Umbilical cord (tissue), 2 donors: ENCODE measurements around the gene SLC16A1. TPM values are rescaled to one million over a fixed set of nuclear protein-coding genes. Genes with fewer than 3 reads are reported as not detected.
"Not testable (repeated sequence)": the region's sequence is repeated elsewhere in the genome, so short reads cannot be mapped to it uniquely, and the experiment has no call there.

ENCODE experiments used
- DNase-seq: peaks from one replicate; pipeline ENCODE4 v3.0.0-alpha.2; 2015; ENCODE audit warnings: low spot score
- total RNA-seq: library from RNA; depleted of rRNA; stranded (reverse); fragments of >200 nt; gene quantifications from one replicate; pipeline ENCODE4 v1.2.3, GENCODE V29; 2014; ENCODE audit warnings: low replicate concordance; ENCODE audit not compliant: insufficient read depth

The SLC16A1 gene
- total RNA-seq, result 123 TPM

DNA sequence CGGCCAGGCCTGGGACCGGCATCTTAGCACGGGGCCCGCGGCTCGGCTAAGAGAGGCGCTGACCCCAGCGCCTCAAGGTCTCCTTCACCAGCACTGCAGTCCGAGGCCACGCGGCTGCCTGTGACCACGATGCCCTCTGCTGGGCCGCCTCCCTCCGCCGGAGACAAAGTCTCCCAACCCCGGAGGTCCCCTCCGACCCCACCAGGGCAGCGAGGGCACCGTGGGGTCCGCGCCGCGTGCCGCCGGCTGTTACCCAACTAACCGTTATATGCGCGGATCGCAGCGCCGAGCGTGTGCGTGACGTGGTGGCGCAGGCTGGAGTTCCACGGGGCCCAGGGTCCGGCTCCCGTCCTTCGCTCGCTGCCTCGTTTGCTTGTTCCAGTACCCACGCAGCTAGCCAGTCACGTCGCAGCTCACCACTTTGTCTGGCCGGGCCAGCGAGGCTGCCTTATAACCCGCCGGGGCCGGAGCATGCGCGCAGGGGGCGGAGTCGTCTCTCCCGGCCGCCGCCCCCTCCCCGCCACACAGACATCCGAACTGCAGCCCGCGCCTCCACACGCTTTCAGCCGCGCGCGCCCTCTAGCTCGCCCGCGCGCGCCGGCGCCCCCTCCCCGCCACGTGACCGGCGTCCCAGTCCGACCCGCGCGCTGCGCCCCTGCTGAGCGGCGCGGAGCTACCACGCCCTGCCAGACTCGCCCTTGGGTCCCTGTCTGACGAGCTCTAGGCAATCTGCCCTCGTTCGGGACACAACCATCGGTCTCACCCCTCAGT lies at the start of gene SLC16A1:
Gene SLC16A1 (minus strand): TSS at position 424 of the 771 bp plus-strand sequence. CDS start 26,888 bp downstream, outside the sequence.
- DNase-seq, result peak; percentile 96

DNA sequence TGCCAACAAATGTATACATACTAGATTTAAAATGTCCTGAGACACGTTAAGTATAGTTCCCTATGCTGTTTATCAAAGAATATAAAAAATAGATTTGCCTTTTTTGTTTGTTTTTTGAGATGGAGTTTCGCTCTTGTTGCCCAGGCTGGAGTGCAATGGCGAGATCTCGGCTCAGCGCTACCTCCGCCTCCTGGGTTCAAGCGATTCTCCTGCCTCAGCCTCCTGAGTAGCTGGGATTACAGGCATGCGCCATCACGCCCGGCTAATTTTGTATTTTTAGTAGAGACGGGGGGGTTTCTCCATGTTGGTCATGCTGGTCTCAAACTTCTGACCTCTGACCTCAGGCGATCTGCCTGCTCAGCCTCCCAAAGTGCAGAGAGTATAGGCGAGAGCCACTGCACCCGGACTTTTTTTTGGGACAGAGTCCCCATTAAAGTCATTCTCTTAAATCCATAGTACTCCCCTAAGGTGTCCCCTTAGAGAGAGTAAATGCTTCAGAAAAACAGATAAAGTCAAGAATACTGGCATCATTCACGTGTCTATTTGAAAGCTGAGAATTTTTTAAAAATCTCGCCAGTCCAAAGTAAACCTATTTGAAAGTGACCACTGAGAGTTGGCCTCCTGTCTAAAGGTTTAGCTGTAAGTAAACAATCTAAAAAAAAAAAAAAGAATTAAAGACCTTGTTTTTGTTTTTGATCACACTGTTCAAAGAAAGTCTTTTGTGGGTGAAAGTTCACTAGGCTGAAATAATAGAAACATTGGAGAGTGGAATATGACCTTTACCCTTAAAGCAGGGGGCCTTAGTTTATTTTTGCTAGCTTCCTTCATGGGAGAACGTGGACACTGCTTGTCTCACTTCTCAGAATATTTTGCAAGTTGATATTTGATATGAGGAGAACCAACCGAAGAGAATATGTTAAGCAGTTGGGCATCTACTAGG lies 48.0 kb upstream of the SLC16A1 start:
- no peak for DNase-seq

- DNase-seq, result no peak
Measured at GRCh38 chr1:113002297-113002696, 46.3 kb upstream of the SLC16A1 start.

- DNase-seq, result peak; percentile 88
Measured at GRCh38 chr1:112998592-112999235, 42.7 kb upstream of the SLC16A1 start.

DNA sequence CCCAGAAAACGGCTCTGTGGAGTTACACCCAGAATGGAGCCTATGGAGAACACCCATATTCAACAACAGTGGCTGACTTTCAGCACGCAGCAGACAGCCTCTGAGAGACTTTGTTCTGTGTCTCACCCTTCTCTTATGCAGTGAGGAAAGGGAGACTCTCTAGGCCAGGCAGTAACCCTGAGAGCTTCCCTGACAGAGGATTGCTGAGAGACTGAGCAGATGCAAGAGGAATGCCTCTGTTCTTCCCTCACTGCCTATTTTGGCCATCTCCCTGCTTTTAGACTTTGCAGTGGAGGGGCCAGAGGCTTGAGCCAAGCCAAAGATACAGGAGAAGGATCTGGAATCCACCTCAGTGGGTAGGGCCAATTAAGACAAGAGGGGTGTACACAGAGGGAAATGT lies 41.8 kb upstream of the SLC16A1 start:
- peak; percentile 95 for DNase-seq

DNA sequence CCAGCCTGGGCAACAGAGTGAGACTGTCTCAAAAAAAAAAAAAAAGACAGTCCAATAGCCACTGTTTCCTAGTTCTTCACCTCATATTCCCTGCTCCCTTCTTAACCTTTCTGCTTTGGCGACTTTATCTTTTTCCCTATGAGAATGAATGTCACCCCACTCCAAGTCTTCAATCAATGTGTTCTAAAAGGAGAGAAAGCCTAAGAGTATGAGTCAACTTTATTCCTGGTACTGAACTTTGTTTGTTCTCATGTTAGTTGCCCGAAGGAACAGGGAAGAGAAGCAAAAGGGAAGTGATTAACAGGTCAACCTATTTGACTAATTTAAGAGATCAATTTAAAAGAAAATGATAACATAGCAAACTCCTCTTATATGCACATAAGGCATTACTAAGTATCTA lies 39.9 kb upstream of the SLC16A1 start:
- no peak for DNase-seq

- DNase-seq, result not testable (repeated sequence)
Measured at GRCh38 chr1:112995021-112995420, 39.0 kb upstream of the SLC16A1 start.

DNA sequence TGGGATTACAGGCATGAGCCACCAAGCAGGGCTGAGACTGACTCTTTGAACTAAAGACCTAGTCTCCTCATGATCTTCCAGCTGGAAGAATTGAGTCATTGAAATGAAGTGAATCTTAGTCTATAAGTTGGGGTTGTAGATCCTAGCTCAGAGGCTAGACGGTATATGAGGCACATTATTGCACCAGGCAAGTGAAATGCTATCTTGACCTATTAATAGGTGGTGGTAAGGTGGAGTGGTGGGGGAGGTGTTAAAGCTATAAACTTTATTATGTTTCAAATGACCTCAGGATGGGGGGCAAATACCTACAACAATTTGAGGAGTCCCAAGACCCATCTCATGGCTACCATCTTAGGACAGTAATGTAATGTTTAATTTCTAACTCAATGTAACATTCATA lies 36.8 kb upstream of the SLC16A1 start:
- no peak for DNase-seq

DNA sequence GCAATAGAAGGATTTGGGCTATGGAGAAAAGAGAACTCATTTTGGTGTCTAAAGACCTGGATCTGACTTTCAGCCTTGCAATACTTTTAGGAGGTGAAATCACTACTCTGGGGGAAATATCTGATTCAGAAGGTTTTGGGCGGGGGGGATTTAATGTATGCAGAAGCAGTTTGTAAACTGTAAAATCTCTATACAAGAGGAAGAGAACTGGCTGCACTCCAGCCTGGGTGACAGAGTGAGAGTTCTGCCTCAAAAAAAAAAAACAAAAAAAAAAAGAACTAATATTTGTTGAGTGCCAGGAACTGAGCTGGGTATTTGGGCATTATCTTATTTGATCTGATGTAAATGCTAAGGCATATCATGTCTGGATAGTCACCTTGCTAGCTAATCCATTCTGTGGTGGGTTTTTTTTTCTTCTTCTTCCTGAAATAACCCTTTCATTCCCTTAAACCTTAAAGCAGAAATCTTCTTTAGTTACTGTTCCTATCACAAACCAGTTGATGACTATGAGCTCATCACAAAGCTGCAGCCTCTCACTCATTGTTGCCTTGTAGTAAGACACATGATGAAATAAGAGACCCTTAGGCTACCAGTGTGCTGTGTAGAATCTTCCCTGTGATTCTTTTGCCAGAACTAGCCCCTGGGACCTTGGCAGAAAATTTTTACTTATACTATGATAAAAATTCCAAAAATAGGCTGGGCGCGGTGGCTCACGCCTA lies 35.6 kb upstream of the SLC16A1 start:
- no peak for DNase-seq

DNA sequence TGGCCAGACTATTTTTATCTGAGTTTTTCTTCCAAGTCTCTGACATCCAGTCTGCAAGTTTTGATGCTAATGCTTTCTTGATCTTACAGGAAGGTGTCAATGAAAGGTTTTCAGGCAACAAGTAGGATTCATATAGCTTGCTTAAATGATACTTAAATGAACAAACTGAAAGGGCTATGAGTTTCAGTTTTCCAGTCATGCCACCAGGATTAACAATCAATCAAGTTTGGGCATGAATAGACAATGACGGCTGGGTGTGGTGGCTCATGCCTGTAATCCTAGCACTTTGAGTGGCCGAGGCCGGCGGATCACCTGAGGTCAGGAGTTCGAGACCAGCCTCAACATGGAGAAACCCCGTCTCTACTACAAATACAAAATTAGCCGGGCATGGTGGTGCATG lies 34.3 kb upstream of the SLC16A1 start:
- DNase-seq, result no peak

DNA sequence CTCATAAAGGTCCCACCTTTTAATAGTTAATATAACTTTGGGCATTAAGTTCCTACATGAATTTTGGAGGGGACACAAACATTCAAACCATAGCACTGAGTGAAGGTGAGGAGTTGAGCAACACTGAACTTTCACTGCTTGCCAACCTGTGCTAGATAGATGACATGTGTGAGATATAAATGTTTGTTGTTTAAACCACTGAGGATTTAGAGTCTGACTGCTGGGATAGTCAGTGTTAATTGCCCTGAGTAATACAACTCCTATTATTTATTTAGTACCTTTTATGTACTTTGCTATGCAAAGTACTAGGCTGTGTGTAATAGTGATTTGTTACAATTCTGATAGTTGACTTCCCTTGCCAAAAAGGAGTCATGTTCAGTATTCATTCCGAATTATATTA lies 32.4 kb upstream of the SLC16A1 start:
- DNase-seq, result no peak

DNA sequence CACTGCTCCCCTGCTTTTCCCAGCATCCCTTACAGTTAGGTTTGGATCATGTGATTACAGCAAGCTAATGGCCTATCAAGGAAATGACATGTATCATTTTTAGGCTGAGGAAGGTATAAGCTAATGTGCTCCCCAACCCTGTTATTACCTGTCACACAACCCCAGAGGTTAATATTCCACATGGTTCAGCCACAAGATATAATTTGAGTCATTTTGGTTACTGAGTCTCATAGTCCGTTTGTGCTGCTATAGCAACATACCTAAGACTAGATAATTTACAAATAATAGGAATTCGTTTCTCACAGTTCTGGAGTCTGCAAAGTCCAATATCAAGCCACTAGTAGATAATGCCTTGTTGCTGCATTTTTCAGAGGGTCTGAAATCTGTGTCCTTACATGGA lies 29.1 kb upstream of the SLC16A1 start:
- DNase-seq, result no peak

- DNase-seq, result no peak
Measured at GRCh38 chr1:112983537-112984131, 27.6 kb upstream of the SLC16A1 start.

DNA sequence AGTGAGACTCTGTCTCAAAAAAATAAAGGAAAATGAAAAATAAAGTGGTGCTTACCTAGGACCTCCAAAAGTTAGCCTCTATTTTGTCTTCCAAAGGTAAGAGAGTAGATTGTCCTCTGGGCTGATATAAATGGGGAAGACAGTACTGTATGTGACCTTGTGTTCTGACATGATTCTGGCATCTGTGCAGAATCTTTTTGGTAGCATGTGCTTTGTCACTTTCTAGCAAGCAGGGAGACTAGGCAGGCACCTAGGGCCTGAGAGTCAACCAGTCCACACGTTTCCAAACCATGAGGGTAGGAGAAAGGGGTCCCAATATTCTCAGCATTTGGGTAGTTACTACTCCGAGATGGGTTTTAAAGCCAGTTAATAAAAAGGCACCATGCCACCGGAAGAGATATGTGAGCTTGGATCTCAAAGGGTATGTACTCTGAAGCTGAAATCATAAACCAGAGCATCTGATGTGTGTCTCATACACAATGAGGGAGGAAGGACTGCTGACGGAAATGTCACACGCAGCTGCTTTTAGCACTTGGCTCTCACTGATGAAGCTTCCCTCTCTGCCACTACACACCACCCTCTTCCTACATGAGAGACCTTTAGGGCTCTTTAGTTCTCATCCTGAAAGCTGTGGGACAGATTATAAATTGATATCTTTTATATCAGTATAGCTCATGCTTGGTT lies 27.0 kb upstream of the SLC16A1 start:
- no peak for DNase-seq

- no peak for DNase-seq
Measured at GRCh38 chr1:112982328-112982727, 26.3 kb upstream of the SLC16A1 start.

DNA sequence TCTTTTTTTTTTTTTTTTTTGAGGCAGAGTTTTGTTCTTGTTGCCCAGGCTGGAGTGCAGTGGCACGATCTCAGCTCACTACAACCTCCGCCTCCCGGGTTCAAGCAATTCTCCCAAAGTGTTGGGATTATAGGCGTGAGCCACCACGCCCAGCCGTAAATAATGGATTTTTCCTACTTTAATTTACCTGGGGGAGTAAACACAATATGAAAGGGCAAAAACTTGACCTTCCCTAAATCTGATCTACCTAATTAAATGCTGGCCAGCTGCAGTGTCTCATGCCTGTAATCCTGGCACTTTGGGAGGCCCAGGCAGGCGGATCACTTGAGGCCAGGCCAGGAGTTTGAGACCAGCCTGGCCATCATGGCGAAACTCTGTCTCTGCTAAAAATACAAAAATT lies 25.8 kb upstream of the SLC16A1 start:
- not testable (repeated sequence) for DNase-seq

DNA sequence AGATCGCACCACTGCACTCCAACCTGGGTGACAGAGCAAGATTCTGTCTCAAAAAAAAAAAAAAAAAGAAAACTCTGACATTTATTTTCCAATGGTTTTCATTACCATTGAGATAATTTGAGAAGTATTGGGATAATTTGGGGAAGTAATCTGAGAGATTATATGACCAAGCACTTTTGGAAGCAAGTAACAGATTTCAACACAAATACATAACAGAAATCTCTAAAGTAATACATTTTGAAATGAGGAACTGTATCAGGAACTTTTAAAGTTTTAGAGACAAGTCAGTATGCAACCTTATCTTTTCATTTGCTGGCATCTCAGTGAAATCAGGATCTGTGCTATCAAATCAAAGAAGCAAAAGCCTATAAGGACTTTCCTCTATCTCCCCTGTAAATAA lies 25.4 kb upstream of the SLC16A1 start:
- no peak for DNase-seq

DNA sequence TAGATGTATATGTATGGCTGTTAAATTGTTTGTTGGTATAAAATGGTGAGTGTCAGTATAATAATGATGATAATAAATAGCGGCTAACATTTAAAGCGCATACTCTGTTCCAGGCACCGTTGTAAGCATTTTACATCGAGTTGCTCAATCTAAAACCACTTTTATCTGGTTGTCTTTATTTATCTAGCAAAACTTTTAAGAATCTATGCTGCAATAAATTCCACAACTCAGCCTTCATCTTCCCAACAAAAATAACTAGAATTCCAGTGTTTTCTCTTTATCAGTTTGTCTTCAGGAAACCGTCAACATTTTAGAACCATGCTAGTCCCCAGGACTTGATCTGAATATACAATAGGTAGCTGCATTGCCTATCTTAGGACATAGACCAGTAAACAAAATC lies 19.3 kb upstream of the SLC16A1 start:
- no peak for DNase-seq

DNA sequence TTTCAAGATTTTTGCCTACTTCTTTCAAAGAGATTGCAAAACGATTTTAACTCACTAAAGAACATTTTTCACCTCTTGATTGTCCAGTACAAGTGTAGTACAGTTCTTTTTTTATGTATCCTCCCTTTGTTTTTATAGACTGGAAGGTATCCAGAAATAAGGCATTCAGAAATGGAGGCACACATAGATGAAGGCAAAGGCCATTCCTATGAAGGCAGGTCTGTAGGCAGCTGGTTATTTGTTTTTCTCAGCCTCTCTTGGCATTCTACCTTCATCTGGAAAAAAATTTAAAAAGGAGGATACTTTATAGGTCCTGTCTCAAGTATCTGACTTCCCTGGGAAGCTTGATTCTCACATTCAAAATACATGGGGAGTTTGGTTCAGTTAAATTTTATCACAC lies 18.6 kb upstream of the SLC16A1 start:
- no peak for DNase-seq

DNA sequence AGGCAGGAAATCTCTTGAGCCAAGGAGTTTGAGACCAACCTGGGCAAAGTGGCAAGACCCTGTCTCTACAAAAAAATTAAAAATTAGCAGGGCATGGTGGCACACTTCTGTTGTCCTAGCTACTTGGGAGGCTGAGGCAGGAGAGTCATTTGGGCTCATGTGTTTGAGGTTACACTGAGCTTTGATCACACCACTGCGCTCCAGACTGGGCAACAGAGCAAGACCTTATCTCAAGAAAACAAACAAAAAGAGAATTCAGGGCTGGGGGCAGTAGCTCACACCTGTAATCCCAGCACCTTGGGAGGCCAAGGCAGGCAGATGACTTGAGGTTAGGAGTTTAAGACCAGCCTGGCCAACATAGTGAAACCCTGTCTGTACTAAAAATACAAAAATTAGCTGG lies 17.8 kb upstream of the SLC16A1 start:
- DNase-seq, result no peak
